Glutamatergic neuron (in vitro differentiated cells): ENCODE data around the gene CST11. TPM values are rescaled to one million over a fixed set of nuclear protein-coding genes. Genes with fewer than 3 reads are reported as not detected.

ENCODE experiments used
- DNase-seq: peaks from one replicate; pipeline ENCODE4 v3.0.0; 2022
- H3K27ac Mint-ChIP-seq: one replicate; pipeline ENCODE4 v1.8.0; 2020; ENCODE audit warnings: mild to moderate bottlenecking, mixed read lengths, inconsistent platforms; ENCODE audit not compliant: unreplicated experiment
- H3K27me3 Mint-ChIP-seq: one replicate; pipeline ENCODE4 v1.8.0; 2020; ENCODE audit warnings: mild to moderate bottlenecking, moderate library complexity, mixed read lengths, inconsistent platforms; ENCODE audit not compliant: unreplicated experiment
- H3K36me3 Mint-ChIP-seq: one replicate; pipeline ENCODE4 v1.8.0; 2020; ENCODE audit warnings: mild to moderate bottlenecking, mixed read lengths, inconsistent platforms; ENCODE audit not compliant: unreplicated experiment
- H3K4me1 Mint-ChIP-seq: one replicate; pipeline ENCODE4 v1.8.0; 2020; ENCODE audit warnings: mild to moderate bottlenecking, low read depth, mixed read lengths, inconsistent platforms; ENCODE audit not compliant: unreplicated experiment
- H3K4me3 Mint-ChIP-seq: one replicate; pipeline ENCODE4 v1.8.0; 2020; ENCODE audit warnings: mild to moderate bottlenecking, mixed read lengths, inconsistent platforms; ENCODE audit not compliant: unreplicated experiment
- H3K9me3 Mint-ChIP-seq: one replicate; pipeline ENCODE4 v1.8.0; 2020; ENCODE audit warnings: mild to moderate bottlenecking, moderate library complexity, mixed read lengths, inconsistent platforms; ENCODE audit not compliant: unreplicated experiment
- total RNA-seq: library from RNA; stranded (reverse); fragmentation: NEBNext Ultra II Directional; extraction: Animal tissue kit (Norgen Biotek cat#: 25700); gene quantifications from one replicate; pipeline ENCODE4 v1.2.1, GENCODE V29; 2021; ENCODE audit not compliant: unreplicated experiment
- TF ChIP-seq, protein P1 (sequence below): fragments of 200-600 bp; sonication (generic); IDR thresholded peaks from one replicate; pipeline ENCODE4 v1.5.0; 2021; ENCODE audit not compliant: partially characterized antibody, unreplicated experiment

CST11 gene
- total RNA-seq, 1 donor from 2014 or later: not detected

DNA sequence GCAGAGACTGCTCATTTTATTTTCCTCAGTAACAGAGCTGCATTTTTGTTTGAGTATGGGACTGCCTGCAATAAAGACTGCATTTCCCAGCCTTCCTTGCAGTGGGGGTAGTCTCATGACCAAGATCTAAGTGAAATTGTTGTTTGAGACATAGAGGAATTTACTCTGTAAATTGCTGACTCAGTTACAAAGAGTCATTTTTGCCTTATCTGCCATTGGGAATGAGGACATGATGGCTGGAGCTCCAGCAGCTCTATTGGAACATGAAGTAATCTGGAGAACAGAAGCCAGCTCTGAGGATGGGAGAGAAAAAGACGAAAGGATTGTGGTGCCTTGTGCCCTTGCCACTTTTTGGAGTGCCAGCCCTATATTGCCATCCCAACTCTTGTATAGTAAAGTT, 2.1 kb upstream of the CST11 start:
- no peaks in the 10 kb centered on the region for H3K9me3 Mint-ChIP-seq
- no peaks in the 10 kb centered on the region for H3K36me3 Mint-ChIP-seq
- no peak overlapping the region for H3K4me3 Mint-ChIP-seq
- TF ChIP-seq, protein P1, sequence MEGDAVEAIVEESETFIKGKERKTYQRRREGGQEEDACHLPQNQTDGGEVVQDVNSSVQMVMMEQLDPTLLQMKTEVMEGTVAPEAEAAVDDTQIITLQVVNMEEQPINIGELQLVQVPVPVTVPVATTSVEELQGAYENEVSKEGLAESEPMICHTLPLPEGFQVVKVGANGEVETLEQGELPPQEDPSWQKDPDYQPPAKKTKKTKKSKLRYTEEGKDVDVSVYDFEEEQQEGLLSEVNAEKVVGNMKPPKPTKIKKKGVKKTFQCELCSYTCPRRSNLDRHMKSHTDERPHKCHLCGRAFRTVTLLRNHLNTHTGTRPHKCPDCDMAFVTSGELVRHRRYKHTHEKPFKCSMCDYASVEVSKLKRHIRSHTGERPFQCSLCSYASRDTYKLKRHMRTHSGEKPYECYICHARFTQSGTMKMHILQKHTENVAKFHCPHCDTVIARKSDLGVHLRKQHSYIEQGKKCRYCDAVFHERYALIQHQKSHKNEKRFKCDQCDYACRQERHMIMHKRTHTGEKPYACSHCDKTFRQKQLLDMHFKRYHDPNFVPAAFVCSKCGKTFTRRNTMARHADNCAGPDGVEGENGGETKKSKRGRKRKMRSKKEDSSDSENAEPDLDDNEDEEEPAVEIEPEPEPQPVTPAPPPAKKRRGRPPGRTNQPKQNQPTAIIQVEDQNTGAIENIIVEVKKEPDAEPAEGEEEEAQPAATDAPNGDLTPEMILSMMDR: no peak
- DNase-seq: no peak
- peaks cover 8% of the 10 kb centered on the region for H3K27me3 Mint-ChIP-seq
- no peak overlapping the region for H3K27ac Mint-ChIP-seq
- H3K4me1 Mint-ChIP-seq: no peaks in the 10 kb centered on the region

DNA sequence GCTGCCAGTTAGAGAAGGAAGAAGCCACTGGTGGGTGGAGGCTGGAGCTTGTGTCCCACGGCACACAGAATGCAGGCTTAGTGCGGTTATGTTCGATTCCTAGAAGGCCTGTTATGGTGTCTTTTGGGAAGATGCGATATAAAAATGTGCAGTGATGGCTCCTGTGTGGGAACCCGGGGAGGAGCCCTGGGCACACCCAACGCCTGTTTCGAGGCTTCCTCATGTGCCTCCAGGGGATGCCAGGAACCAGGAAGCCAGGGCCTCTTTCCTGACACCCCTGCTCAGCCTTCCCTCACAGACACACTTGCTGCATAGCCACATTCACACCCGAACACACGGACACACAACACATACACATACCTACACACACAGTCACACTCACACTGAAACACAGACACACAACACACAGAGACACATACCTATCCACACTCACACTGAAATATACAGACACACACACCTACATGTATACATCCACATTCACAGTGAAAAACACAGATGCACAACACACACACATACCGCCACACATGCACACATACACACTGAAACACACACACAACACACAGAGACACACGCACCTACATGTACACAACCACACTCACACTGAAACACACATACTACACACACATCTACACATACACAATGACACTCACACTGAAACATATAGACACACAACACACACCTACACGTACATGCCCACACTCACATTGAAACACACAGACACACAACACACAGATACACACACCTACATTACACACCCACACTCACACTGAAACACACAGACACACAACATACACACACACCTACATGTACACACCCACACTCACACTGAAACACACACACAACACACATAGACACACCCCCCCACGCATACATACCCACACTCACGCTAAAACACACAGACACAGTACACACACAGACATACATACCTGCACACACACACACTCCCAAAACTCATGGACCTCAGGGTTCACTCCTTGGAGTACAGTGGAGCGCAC, 1.2 kb upstream of the CST11 start:
- no peak overlapping the region for H3K4me3 Mint-ChIP-seq
- H3K4me1 Mint-ChIP-seq: no peaks in the 10 kb centered on the region
- H3K27me3 Mint-ChIP-seq: peaks cover 10% of the 10 kb centered on the region
- no peak overlapping the region for H3K27ac Mint-ChIP-seq
- TF ChIP-seq, protein P1: no peak
- no peaks in the 10 kb centered on the region for H3K9me3 Mint-ChIP-seq
- no peaks in the 10 kb centered on the region for H3K36me3 Mint-ChIP-seq
- DNase-seq: no peak

DNA sequence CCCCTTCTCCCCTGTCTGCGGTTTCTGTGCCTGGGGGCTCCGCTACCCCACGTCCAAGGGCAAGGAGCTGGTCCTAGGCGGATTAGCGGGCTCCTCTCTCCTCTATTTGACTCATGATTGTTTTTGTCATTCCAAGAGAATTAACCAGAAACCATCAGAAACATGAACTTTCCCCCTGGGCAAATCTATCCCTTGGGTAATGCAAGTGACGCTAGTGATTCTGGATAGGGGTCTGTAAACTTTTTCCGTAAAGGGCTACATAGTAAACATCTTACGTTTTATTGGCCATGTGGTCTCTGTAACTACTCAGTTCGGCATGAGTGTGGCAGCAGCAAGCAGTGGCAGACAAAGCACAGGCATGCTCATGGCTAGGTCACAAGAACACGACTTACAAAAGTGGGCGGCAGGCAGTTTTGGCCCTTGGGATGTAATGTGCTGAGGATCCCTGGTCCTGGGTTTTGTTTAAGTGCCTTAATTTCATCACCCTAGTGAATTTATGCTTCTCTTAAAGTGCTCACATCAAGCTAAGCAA, 654 bp downstream of the CST11 start:
- TF ChIP-seq, protein P1: no peak
- no peak overlapping the region for H3K4me3 Mint-ChIP-seq
- no peaks in the 10 kb centered on the region for H3K36me3 Mint-ChIP-seq
- DNase-seq: no peak
- peaks cover 8% of the 10 kb centered on the region for H3K27me3 Mint-ChIP-seq
- no peaks in the 10 kb centered on the region for H3K4me1 Mint-ChIP-seq
- no peak overlapping the region for H3K27ac Mint-ChIP-seq
- no peaks in the 10 kb centered on the region for H3K9me3 Mint-ChIP-seq

DNA sequence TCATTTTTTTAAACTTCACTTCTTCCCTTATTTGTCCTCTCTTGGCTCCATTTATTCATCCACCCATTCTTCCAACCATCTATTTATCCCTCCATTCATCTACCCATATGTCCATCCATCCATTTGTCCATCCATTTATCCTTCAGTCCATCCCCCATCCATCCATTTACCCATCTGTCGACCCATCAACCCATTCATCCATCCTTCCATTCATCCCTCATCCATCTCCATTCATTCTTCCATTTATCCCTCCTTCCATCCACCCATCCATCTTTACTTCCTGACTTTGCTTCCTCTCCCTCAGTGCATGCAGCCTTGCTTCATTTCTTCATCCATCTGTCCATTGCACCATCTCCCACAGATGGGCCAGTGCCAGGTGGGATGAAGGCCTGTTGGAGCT, 1.8 kb downstream of the CST11 start:
- Mint-ChIP-seq H3K4me1 (no peaks in the 10 kb centered on the region), H3K4me3 (no peak overlapping the region), H3K27me3 (peaks cover 6% of the 10 kb centered on the region), H3K9me3 (no peaks in the 10 kb centered on the region), H3K36me3 (no peaks in the 10 kb centered on the region), H3K27ac (no peak overlapping the region)
- DNase-seq: no peak
- TF ChIP-seq, protein P1: no peak

DNA sequence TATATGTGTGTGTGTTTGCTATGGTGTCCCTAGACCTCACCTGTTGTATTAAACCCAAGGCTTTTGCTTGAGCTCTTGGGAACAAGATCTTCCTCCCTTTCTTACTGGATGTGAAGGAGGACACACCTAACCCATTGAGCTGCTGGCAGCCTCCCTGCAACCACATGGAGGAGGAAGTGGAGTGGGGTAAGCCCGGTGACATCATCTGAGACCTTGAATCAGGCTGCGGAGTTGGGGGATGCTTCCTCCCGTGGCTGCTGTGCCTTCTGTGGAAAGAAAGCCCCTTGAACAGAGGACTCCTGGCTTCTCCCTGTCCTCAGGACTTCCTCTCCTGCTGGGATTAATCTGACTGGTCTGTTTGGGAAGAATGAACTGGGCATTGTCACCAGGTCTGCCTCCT, 3.3 kb downstream of the CST11 start:
- Mint-ChIP-seq H3K27me3 (peaks cover 7% of the 10 kb centered on the region), H3K9me3 (peaks cover 3% of the 10 kb centered on the region), H3K4me3 (no peak overlapping the region), H3K36me3 (no peaks in the 10 kb centered on the region), H3K27ac (no peak overlapping the region), H3K4me1 (no peaks in the 10 kb centered on the region)
- no peak for DNase-seq
- TF ChIP-seq, protein P1: no peak
